GM21381 (cell line): Measurements from ENCODE around the gene BRWD1.

Experiments used
- ATAC-seq: cut with Tn5 transposase; IDR thresholded peaks from one replicate; pipeline ENCODE4 v1.9.1; 2021; ENCODE audit warnings: mild to moderate bottlenecking, moderate library complexity; ENCODE audit not compliant: unreplicated experiment

The BRWD1 gene

GRCh38 chr21:39330001-39330400 is 16.6 kb upstream of the BRWD1 start:
- ATAC-seq: no peak

- no peak for ATAC-seq
Measured at GRCh38 chr21:39327727-39328126, 14.3 kb upstream of the BRWD1 start.

GRCh38 chr21:39326607-39327307 is 13.3 kb upstream of the BRWD1 start:
- no peak for ATAC-seq

- ATAC-seq: no peak
Measured at GRCh38 chr21:39325458-39325857, 12.0 kb upstream of the BRWD1 start.

- ATAC-seq: no peak
Measured at GRCh38 chr21:39321424-39321823, 8.0 kb upstream of the BRWD1 start.

GRCh38 chr21:39319814-39320332 is 6.4 kb upstream of the BRWD1 start:
- ATAC-seq: no peak

- no peak for ATAC-seq
Measured at GRCh38 chr21:39319251-39319756, 5.9 kb upstream of the BRWD1 start.

- ATAC-seq: no peak
Measured at GRCh38 chr21:39318091-39318959, 4.9 kb upstream of the BRWD1 start.

GRCh38 chr21:39317134-39318090 is 4.0 kb upstream of the BRWD1 start:
- no peak for ATAC-seq

- ATAC-seq: no peak
Measured at GRCh38 chr21:39316729-39317128, 3.3 kb upstream of the BRWD1 start.

GRCh38 chr21:39315603-39316445 is 2.4 kb upstream of the BRWD1 start:
- no peak for ATAC-seq

GRCh38 chr21:39314143-39315027 is 953 bp upstream of the BRWD1 start:
- peak; percentile 12 for ATAC-seq

GRCh38 chr21:39313042-39313570 is 326 bp downstream of the BRWD1 start:
- ATAC-seq: peak; percentile 12

- ATAC-seq: peak; percentile 82
Measured at GRCh38 chr21:39312112-39313041, 1.1 kb downstream of the BRWD1 start.

- no peak for ATAC-seq
Measured at GRCh38 chr21:39311164-39311563, 2.3 kb downstream of the BRWD1 start.

- no peak for ATAC-seq
Measured at GRCh38 chr21:39307466-39307865, 6.0 kb downstream of the BRWD1 start.

GRCh38 chr21:39300587-39300986 is 12.8 kb downstream of the BRWD1 start:
- ATAC-seq: no peak
